Stimulated activated CD4-positive, alpha-beta T cell treated with anti-CD3 and anti-CD28 coated beads, TNF-alpha, amount 100 ng/mL, for 4 hours (primary cell): ENCODE measurements around the gene C10orf67.
A peak's percentile ranks its signal among the peaks of the same experiment; 100 is the strongest.
"Not testable (repeated sequence)": the region's sequence is repeated elsewhere in the genome, so short reads cannot be mapped to it uniquely, and the experiment has no call there.

Experiments
- DNase-seq, 3 experiments: peaks; one replicate each; pipeline ENCODE4 v3.0.0-alpha.2; 2020; ENCODE audit warnings: low read depth in 3 of 3

Gene C10orf67

DNA sequence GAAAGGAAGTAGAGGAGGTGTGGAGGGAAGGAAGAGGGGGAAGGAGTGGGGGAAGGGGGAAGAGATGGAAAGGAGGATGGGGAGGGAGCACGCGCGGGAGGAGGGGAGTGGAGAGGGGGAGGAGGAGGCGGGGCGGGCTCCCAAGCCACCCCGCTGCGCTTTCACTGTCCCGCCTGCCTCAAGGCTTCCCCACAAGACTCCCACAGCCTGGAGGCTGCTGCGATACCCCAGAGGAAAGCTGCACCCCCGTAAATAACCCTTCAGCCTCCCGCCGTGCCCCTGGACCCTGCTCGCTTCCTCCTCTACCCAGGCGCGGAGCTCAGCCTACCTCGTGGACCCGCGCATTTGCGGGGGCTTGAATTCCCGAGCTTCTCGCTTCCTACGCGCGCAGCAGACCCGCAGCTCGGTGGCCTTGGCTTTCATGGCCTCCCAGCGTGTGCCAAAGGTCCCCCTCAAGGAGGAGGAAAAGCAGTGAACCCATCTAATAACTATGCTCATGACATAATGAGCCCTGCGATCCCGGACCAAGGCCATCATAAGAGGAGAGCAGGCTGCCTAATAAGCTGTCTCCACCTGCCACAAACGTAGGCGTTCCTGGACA lies at the start of gene C10orf67:
C10orf67 (minus strand) TSS at position 557 of the 601 bp plus-strand sequence; CDS start at position 534, 23 bp downstream.
- peak in 1 of 3 experiments; percentile 29 for DNase-seq

DNA sequence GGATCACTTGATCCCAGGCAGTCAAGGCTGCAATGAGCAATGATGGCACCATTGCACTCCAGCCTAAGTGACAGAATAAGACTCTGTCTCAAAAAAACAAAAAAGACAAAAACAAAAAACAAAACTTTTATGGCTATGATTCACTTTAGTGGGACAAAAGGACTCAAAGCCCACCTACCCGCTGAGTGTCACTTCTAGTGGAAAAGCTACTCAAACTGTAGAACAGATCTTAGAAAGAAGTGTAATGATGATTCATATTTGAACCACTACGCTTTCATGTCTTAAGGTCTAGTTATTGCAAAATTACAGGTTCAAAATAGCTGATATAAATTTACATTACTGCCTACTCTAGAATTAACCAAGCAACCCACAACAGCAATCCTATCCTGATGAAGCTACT lies 47.2 kb upstream of the C10orf67 start:
- DNase-seq: no peak

DNA sequence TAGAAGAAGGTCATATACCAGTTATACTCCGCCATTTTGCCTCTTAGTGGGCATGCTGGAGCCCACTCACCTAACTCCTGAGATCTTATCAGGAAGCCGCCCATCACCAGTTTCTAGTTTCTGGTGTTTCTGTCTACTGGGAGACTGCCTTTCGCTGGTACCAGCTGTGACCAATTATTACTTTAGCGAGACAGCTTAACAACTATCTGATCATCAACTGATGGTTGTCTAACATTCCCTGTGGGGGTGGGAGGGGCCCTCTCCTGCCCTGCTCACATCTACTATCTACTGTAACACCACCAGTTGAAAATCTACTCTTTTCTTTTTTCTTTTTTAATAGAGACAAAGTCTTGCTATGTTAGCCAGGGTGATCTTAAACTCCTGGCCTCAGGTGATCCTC lies 46.2 kb upstream of the C10orf67 start:
- DNase-seq: no peak

DNA sequence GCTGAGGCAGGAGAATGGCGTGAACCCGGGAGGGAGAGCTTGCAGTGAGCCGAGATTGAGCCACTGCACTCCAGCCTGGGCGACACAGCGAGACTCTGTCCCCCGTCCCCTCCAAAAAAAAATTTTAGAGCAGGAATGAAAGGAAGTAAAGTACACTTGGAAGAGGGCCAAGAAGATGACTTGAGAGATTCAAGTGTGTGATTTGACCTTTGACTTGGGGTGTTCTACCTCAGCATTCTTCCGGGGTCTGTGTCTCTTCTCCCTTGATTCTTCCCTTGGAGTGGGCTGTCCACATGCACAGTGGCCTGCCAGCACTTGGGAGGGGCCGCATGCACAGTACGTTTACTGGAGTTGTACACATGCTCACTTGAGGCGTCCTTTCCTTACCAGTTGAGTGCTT lies 45.8 kb upstream of the C10orf67 start:
- not testable (repeated sequence) for DNase-seq

DNA sequence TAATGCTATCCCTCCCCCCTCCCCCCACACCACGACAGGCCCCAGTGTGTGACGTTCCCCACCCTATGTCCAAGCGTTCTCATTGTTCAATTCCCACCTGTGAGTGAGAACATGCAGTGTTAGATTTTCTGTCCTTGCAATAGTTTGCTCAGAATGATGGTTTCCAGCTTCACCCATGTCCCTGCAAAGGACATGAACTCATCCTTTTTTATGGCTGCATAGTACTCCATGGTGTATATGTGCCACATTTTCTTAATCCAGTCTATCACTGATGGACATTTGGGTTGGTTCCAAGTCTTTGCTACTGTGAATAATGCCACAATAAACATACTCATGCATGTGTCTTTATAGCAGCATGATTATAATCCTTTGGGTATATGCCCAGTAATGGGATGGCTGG lies 42.9 kb upstream of the C10orf67 start:
- not testable (repeated sequence) for DNase-seq

DNA sequence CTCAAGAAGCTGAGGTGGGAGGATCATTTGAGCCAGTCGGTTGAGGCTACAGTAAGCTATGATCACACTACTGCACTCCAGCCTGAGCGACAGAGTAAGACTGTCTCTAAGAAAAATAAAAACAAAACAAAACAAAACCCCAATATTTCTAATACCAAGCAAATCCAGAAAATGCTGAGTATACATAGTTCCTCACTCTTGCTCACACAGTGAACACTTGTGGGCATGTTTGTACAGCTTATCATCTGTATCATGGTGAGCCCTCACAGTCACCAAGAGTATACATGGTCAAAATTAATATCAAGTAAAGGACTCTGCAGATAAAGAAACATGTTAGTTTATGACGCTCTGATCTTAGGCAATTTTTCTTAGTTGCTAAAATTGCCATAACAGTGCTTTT lies 41.5 kb upstream of the C10orf67 start:
- no peak for DNase-seq

DNA sequence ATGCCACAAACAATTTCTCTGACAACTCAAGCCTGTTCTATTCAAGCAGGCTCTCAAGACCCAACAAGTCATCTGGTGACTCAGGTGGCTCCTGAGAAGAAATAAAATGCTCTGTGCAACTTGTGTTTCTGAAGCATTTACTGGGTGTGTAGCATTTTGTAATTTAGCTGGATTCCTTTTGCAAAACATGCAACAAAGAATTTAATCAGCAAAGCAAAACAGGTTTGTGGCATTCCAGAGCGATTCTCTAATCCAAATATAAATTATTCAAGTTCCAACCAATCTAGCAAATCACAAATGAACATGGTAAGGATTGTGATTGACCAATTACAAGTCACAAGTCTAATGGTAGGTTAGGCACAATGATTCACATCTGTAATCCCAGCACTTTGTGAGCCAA lies 39.8 kb upstream of the C10orf67 start:
- DNase-seq: no peak

DNA sequence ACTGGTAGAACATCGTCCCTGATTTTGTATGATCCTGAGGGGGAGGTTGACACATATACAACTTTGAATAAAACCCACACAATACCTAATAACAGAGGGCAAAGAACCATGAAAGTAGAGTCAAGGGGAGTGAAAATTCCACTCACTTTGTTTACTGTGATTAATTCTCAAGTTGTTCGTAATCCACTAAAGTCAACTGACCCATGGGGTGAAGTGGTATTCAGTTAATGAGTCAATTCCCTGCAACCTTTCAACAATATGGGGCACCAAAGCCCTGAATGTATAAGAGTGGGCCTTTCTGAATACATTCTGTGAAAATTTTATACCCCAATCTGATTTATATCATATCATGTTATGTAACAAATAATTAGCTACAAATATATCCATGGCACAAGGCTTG lies 39.0 kb upstream of the C10orf67 start:
- DNase-seq: no peak

DNA sequence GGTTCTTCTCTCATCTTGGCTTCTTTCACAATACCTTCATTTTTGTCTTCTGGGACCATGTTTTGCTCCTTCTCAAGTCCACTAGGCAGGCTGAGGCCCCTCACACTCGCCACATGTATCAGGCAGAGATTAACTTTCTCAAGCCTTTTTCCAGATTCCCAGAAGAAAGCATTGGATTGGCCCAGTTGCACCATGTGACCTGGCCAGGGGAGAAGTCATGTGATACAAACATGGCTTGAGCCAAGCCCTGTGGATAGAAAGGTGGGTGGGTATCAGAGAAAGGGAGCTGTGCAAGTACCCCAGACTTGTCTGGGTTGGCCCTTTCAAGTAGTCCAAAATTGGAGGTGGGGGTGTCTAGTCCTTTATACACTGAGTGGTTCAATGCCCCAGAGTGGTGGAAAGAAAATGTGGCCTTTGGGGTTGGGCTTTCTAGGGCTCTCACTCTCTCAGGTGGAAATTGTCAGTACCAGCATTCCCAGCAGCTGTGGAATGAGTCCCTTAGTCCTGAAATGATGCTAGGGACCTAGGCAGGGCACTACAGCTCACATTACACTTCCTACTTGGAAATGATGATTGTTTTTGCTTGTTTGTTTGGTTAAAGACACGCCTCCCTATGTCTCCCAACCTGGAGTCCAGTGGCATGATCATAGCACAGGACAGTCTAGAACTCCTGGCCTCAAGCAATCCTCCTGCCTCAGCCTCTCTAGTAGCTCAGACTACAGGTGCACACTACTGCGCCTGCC lies 36.9 kb upstream of the C10orf67 start:
- no peak for DNase-seq

DNA sequence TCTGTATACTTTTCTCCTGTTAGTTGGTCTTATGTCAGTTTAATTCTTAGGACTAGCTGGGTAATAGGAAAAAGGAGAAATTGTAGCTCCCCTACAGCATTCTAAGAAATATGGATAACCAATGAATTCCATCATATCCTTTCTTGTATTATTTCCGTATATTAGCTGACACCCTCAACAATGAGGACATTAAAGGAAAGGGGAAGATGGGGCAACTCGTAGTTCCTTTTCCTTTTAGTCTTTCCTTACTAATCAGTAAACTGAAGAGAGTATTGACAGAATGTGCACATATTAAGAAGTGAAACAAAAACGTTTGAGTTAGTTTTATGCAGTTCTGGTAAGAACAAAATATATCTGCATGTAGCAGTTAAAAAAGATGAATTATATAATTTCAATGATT lies 35.1 kb upstream of the C10orf67 start:
- no peak for DNase-seq

DNA sequence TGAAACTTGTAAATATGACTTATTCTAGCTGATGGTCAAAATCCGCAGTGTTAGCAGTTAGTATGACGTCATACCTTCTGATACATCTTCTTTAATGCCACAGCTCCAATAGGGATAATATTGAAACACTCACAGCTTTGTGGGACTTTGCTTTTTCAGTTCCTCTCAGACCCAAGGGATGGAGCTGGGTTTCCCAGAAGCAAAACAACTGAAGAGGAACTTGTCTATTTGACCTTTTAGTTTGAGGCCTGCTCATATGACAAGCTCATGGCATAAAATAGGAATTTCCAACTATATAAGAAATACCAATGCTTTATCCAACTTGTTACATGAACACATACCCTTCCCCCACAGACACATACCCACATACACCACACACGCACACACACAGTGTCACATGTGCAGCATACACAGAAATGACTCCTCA lies 31.6 kb upstream of the C10orf67 start:
- DNase-seq: no peak

DNA sequence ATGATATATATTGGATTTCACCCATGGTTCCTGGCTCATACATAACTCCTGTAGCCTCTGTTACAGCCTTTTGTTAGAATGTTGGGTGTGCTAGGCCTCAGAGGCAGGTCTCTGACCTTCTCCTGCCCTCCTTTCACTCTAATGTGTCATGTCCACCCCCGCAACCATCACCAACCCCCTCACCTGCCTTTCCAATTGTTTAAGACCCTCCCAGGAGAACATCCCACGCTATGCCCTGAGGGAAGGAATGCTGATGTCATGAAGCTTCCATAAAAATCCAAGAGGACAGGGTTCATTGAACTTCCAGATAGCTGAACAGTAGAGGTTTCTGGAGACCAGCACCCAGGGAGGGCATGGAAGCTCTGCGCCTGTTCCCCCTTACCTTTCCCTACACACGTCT lies 30.8 kb upstream of the C10orf67 start:
- no peak for DNase-seq

DNA sequence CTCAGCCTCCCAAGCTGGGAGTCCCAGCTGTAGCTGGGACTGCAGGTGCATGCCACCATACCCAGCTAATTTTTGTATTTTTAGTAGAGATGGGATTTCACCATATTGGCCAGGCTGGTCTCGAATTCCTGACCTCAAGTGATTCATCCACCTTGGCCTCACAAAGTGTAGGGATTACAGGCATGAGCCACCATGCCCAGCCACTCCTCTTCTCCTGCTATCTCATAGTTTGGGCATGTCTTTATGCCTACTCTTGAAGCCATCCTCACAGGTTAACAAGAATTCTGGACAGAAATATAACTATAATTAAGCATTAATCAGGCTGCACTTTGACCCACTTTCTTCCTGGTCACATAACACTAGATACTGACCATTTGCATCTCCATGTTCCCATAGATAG lies 28.6 kb upstream of the C10orf67 start:
- no peak for DNase-seq

DNA sequence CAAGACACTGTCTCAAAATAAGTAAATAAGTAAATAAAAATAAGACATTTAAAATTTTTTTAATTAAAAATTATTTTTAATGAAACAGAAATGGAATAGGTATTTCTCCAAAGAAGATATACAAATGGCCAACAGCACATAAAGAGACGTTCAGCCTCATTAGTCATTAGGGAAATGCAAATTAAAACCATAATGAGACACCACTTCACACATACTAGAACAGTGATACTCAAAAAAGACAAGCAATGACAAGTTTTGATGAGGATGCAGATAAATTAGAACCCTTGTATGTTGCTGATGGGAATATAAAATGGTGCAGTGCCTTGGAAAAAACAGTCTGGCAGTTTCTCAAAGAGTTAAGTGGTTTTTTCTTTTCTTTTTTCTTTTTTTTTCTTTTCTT lies 26.5 kb upstream of the C10orf67 start:
- no peak for DNase-seq

DNA sequence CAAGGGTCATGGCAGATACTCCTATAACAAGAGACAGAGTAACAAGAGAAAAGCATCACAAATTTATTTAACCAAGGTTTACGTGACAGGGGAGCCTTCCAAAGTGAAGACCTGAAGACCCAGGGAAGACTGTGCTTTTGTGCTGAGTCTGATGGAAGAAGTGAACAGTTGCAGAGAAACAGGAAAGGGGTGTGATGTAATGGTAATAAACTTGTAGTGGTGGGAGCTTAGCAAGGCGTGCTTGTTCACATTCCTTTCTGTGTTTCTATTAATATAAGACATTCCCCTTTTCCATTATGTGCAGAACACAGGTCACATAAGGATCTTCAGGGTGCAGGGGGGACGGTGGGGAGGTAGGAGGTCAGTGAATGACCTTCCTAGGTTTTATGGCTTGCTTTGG lies 25.5 kb upstream of the C10orf67 start:
- DNase-seq: no peak

DNA sequence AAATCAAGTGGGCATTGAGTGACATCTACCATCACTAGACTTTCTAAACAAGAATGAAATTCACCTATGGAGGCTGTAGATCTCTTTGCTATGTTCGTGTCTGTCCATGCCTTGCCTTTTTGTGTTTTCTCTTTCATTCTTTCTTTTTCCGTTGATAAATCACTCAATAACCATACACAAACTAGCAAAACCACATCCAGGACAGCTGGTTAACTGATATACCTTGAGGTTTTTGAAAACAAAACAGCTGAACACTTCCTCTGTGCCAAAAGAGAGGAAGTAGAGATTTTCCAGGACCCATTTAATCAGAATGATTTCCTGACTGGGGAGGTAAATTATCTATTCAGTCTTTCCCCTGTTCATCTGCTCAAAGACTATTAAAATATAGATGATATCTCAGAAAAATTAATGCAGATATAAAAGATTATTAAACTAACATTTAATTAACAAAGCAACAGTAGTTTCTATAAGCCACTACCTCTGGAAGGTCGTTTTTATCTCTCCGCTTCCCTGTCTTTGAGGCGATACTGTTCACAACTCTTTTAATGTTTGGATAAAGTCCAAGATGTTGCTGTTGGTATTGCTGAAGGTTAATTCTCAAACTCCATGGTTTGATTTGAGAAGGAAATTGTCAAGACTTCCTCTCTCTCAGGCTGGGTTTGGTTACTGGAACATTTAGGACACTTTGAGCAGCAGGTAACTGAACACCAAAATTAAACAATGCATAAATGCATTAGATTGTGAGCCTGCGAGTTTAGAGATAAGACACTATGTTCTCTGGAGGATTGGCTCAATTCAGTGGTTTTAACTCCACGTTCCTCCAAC lies 24.4 kb upstream of the C10orf67 start:
- DNase-seq: no peak

DNA sequence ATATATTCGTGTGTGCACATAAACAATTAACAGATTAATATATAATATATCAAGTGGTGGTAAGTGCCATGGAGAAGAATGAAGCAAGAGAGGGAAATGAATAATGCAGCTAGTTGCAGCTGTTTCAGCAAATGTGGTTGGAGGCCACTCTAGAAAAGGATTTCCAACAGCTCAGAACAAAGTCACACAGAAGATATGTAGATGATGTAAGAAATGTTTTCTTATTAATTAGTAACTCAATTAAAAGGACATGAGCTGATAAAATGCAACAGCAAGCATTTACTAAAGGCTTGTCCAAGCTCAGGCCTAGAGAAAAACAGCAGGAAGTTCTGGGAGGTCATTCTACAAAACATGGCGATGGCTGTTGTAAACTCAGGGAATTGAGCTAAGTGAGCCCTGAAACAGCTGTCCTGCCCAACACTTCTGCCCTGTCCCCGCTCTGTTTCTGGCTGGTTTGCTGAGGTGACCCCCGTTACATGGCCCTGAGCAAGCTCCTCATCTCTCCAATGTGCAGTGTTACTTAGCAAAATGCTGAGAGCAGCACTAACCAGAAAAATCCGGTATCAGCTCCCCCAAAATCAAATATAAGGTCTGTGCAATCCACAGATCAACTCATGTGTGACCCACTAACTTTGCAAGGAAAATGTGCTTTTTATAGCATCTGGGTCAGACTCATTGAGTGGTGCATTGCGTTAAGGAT lies 23.4 kb upstream of the C10orf67 start:
- no peak for DNase-seq

DNA sequence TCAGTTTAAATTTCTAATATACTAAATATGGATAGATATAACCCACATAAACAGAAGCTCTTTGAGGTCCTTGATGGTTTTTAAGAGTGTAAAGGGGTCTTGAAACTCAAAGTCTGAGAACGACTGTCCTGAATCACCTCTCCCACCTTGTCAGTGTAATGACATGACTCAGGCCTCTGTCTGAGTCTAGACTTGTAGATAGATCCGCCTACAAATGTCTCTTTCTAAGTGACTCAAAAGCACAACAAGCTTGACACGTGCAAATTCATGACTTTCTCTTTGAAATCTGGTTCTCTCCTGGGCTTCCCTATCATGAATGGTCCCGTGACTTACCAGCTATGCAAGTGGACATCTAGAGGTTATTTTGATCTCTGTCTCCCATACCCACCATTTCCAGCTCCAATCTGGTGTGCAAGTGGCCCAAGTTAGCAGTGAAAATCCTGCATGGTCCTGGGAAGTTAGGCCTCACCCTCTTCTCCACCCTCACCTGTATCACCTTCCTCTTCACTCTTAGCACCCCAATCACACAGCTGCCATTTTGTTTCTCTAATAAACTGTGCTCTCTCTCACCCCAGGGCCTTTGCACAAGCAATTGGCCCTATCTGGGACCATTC lies 20.9 kb upstream of the C10orf67 start:
- not testable (repeated sequence) for DNase-seq

DNA sequence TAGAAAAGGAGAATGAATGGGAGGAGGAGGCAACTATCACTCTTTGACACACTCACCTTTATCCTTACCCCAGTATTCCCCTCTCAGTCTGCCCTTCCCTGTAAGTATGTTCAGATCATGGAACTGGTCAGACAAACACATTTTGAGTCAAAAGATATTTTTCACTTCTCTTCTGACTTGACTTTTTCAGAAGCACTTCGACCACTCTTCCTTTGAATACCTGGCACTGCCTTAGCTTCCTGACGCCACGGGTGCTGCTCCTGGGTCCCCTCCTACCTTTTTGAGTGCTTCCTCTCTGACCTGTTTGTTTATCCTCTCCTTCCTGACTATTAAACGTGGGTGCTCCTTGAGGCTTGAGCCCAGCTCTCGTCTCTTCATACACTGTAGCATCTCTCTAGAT lies 19.8 kb upstream of the C10orf67 start:
- DNase-seq: no peak

DNA sequence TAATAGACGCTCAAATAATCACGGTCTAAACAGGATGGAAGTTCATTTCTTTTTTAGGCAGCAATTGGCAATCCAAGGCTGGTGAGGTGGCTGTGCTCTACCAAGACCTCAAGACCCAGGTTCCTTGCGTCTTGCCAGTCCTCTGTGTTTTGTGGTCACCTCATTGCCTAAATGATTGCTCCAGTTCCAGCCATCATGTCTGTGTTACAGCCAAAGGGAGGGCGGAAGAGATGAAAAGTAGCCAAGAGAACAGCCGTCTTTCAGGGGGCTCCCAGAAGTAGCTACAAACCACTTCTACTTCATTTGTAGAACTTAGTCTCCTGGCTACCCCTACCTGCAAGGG lies 19.2 kb upstream of the C10orf67 start:
- DNase-seq: no peak

DNA sequence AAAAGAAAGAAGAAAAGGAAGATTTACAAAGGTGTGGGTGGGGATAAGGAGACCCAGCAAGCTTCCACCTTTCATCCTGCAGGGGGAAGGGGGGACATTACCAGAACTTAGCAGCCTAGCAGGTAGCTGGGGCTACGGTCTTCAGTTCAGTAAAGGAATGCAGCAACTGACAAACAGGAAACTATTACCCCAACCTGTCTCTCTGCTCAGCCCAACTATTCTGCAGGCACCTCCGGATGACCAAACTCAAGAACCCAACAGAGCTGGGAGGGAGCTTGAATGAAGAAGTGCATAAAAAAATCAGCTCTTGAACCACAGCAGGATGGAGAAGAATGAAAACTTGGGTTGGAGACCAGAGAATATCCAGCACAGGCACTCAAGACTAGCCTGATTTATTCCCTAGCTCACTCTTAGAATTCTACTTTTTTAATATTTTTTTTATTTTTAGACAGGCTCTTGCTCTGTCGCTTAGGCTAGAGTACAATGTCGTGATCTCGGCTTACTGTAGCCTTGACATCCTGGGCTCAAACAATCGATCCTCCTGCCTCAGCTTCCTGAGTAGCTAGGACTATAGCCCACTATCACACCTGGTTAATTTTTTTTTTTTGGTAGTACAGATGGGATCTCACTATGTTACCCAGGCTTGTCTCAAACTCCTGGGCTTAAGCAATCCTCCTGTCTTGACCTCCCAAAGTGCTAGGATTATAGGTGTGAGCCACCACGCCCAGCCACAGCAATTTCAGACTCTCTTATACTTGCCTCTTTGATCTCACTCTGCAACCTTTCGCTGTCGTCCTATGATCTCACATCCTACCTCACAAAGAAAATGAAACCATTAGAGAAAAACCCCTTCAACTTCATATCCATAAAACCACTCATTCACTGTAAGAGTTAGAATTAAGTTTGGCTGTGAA lies 18.5 kb upstream of the C10orf67 start:
- DNase-seq: no peak
